ENCODE data around the gene CLTC.

Gene CLTC

DNA sequence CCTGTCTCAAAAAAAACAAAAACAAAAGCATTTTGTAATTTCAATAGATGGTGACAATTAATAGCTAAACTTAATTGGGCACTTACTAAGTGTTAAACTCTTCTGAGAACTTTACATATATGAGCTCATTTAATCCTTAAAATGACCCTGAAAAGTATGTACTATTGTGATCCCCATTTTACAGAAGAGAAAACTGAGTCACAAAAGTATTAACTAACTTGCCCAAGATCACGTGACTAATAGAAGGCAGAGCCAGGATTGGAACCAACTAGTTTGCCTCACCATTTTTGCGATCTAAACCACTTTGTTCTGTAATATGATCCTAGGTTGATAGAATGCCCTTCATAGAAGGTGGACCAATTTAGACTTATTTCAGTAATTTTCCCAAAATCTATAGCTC is 114.0 kb downstream of the CLTC start:
- Histone ChIP-seq H3K27ac (replicated peaks) (no peak overlapping the region), H3K4me3 (replicated peaks; ENCODE audit: insufficient read depth, low read length) (no peak overlapping the region), H3K27me3 (ENCODE audit: insufficient read depth, poor library complexity, severe bottlenecking) (no peaks in the 10 kb centered on the region)
- DNase-seq (ENCODE audit: low read depth in 1 of 2, low spot score in 1 of 2) = no peak
- TF ChIP-seq, protein P1, sequence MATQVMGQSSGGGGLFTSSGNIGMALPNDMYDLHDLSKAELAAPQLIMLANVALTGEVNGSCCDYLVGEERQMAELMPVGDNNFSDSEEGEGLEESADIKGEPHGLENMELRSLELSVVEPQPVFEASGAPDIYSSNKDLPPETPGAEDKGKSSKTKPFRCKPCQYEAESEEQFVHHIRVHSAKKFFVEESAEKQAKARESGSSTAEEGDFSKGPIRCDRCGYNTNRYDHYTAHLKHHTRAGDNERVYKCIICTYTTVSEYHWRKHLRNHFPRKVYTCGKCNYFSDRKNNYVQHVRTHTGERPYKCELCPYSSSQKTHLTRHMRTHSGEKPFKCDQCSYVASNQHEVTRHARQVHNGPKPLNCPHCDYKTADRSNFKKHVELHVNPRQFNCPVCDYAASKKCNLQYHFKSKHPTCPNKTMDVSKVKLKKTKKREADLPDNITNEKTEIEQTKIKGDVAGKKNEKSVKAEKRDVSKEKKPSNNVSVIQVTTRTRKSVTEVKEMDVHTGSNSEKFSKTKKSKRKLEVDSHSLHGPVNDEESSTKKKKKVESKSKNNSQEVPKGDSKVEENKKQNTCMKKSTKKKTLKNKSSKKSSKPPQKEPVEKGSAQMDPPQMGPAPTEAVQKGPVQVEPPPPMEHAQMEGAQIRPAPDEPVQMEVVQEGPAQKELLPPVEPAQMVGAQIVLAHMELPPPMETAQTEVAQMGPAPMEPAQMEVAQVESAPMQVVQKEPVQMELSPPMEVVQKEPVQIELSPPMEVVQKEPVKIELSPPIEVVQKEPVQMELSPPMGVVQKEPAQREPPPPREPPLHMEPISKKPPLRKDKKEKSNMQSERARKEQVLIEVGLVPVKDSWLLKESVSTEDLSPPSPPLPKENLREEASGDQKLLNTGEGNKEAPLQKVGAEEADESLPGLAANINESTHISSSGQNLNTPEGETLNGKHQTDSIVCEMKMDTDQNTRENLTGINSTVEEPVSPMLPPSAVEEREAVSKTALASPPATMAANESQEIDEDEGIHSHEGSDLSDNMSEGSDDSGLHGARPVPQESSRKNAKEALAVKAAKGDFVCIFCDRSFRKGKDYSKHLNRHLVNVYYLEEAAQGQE (IDR thresholded peaks at IDR 0.05; ENCODE audit: insufficient replicate concordance, low read depth) = no peak
- TF ChIP-seq POLR2AphosphoS5 (IDR thresholded peaks at IDR 0.05; ENCODE audit: low read depth) (no peak), SPI1 (IDR thresholded peaks at IDR 0.05; ENCODE audit: borderline replicate concordance, low read depth) (no peak), GABPA (IDR thresholded peaks at IDR 0.05; ENCODE audit: low read depth) (no peak)
- TF ChIP-seq, protein P2, sequence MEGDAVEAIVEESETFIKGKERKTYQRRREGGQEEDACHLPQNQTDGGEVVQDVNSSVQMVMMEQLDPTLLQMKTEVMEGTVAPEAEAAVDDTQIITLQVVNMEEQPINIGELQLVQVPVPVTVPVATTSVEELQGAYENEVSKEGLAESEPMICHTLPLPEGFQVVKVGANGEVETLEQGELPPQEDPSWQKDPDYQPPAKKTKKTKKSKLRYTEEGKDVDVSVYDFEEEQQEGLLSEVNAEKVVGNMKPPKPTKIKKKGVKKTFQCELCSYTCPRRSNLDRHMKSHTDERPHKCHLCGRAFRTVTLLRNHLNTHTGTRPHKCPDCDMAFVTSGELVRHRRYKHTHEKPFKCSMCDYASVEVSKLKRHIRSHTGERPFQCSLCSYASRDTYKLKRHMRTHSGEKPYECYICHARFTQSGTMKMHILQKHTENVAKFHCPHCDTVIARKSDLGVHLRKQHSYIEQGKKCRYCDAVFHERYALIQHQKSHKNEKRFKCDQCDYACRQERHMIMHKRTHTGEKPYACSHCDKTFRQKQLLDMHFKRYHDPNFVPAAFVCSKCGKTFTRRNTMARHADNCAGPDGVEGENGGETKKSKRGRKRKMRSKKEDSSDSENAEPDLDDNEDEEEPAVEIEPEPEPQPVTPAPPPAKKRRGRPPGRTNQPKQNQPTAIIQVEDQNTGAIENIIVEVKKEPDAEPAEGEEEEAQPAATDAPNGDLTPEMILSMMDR (IDR thresholded peaks at IDR 0.05; ENCODE audit: insufficient read depth, low read length) = no peak

DNA sequence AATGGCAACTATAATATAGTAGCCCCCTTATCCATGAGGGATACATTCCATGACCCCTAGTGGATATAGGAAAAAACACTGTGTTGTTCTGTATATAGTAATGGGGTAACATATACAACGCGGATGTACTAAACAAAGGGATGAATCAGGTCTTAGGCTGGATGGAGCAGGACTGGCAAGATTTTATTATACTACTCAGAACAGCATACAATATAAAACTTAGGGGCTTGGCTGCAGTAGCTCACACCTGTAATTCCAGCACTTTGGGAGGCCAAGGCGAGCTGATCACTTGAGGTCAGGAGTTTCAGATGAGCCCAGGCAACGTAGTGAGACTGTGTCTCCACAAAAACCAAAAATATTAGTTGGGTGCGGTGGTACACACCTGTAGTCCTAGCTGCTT is 114.5 kb downstream of the CLTC start:
- no peak for DNase-seq (ENCODE audit: low read depth in 1 of 2, low spot score in 1 of 2)
- TF ChIP-seq POLR2AphosphoS5 (IDR thresholded peaks at IDR 0.05; ENCODE audit: low read depth) = no peak
- TF ChIP-seq, protein P2 (IDR thresholded peaks at IDR 0.05; ENCODE audit: insufficient read depth, low read length) = no peak
- TF ChIP-seq, protein P1 (IDR thresholded peaks at IDR 0.05; ENCODE audit: insufficient replicate concordance, low read depth) = no peak
- no peak for TF ChIP-seq GABPA (IDR thresholded peaks at IDR 0.05; ENCODE audit: low read depth)
- no peak for TF ChIP-seq SPI1 (IDR thresholded peaks at IDR 0.05; ENCODE audit: borderline replicate concordance, low read depth)

DNA sequence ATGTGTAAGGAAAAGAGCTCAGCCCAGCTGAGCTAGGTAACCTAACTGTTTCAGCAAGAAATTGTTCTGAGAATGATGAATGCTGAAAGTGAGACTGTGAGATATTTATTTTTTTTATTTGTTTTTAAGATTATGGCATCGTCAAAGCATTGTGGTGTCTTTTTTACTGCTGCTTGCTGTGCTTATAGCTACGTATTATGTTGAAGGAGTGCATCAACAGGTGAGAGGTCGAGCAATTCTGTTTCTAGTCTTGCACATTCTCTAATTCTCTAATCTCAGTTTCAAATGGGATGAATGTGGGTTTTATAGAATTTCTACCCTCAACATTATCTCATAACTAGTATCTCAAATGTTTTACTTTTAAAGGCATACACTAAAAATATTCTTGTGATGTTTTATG is 117.6 kb downstream of the CLTC start:
- no peak overlapping the region for H3K4me3 ChIP-seq (replicated peaks; ENCODE audit: insufficient read depth, low read length)
- TF ChIP-seq, protein P2 (IDR thresholded peaks at IDR 0.05; ENCODE audit: insufficient read depth, low read length) = no peak
- no peak for TF ChIP-seq SPI1 (IDR thresholded peaks at IDR 0.05; ENCODE audit: borderline replicate concordance, low read depth)
- TF ChIP-seq, protein P1 (IDR thresholded peaks at IDR 0.05; ENCODE audit: insufficient replicate concordance, low read depth) = no peak
- TF ChIP-seq GABPA (IDR thresholded peaks at IDR 0.05; ENCODE audit: low read depth) = no peak
- TF ChIP-seq POLR2AphosphoS5 (IDR thresholded peaks at IDR 0.05; ENCODE audit: low read depth) = no peak
- DNase-seq (ENCODE audit: low read depth in 1 of 2, low spot score in 1 of 2) = no peak
- H3K27me3 ChIP-seq (ENCODE audit: insufficient read depth, poor library complexity, severe bottlenecking) = no peaks in the 10 kb centered on the region
- no peak overlapping the region for H3K27ac ChIP-seq (replicated peaks)

More for the DNA sequence above, 114.5 kb downstream of the CLTC start:
- H3K4me3 ChIP-seq (replicated peaks; ENCODE audit: insufficient read depth, low read length) = no peak overlapping the region
- no peaks in the 10 kb centered on the region for H3K27me3 ChIP-seq (ENCODE audit: insufficient read depth, poor library complexity, severe bottlenecking)
- H3K27ac ChIP-seq (replicated peaks) = no peak overlapping the region

Data from HL-60 (cell line).